GM12878 (cell line): ENCODE data around the gene FUBP3.

Experiments used
- FOXM1 ChIP-seq: IDR thresholded peaks from 2 replicates; pipeline ENCODE4 v1.6.1; 2012; ENCODE audit warnings: low read depth, mild to moderate bottlenecking, inconsistent platforms, low read length, moderate library complexity
- JUNB ChIP-seq: IDR thresholded peaks from 2 replicates; pipeline ENCODE4 v1.6.1; 2016; ENCODE audit warnings: antibody characterized with exemption, mild to moderate bottlenecking
- SPI1 ChIP-seq: IDR thresholded peaks from 2 replicates; pipeline ENCODE4 v1.6.1; 2011; ENCODE audit warnings: low read depth, mild to moderate bottlenecking, low read length, moderate library complexity, borderline replicate concordance; ENCODE audit not compliant: insufficient read depth
- TCF7 ChIP-seq: IDR thresholded peaks from 2 replicates; pipeline ENCODE4 v1.6.1; 2014; ENCODE audit warnings: antibody characterized with exemption, borderline replicate concordance
- ZBTB11 ChIP-seq: fragments of 450-650 bp; formaldehyde crosslinking; IDR thresholded peaks from 2 replicates; pipeline ENCODE4 v1.5.0; 2022; ENCODE audit warnings: mild to moderate bottlenecking, missing genetic modification characterization
- ZNF274 ChIP-seq: IDR thresholded peaks from one replicate; pipeline ENCODE4 v1.8.0; 2011; ENCODE audit not compliant: insufficient read length, insufficient read depth
- ZZZ3 ChIP-seq: IDR thresholded peaks from 2 replicates; pipeline ENCODE4 v1.6.1; 2011; ENCODE audit warnings: low read depth; ENCODE audit not compliant: control insufficient read depth, insufficient read length
- TF ChIP-seq, protein P1 (sequence below), 3 experiments: IDR thresholded peaks in 2 of 3; conservative IDR thresholded peaks in 1 of 3; 2 replicates each; pipeline ENCODE4 v1.5.1; 2011; ENCODE audit warnings: low read depth in 3 of 3, low read length in 3 of 3, mild to moderate bottlenecking in 3 of 3, control low read depth in 2 of 3, moderate library complexity in 2 of 3, inconsistent platforms in 1 of 3, mixed read lengths in 1 of 3; ENCODE audit not compliant: control insufficient read depth in 2 of 3, insufficient read depth in 1 of 3; ENCODE audit errors: extremely low read depth in 1 of 3
- TF ChIP-seq, protein P2 (sequence below): IDR thresholded peaks from 2 replicates; pipeline ENCODE4 v1.6.1; 2011; ENCODE audit warnings: low read depth, mild to moderate bottlenecking, low read length, moderate library complexity, borderline replicate concordance; ENCODE audit errors: extremely low read depth

DNA sequence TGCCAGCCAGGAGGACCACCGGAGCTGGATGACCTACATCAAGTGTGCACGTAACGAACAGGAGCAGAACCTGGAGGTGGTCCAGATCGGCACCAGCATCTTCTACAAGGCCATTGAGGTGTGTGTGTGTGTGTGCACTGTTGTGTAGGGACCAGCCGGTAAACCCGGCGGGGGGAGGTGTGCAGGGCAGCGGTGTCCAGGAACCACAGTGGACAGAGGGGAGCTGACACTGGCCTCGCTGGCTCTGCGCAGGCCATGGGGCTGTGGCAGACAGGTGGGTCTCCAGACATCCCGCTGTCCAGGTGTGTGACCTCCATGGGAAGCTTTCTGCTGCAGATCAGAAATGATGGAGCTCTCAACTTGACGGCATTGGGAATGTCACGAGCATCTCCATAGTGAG, 88.8 kb downstream of the FUBP3 start:
- TF ChIP-seq ZNF274 (no peak), JUNB (no peak), FOXM1 (no peak), ZZZ3 (no peak), ZBTB11 (CRISPR knock-in tag) (no peak), SPI1 (no peak), TCF7 (no peak)
- TF ChIP-seq, protein P1, sequence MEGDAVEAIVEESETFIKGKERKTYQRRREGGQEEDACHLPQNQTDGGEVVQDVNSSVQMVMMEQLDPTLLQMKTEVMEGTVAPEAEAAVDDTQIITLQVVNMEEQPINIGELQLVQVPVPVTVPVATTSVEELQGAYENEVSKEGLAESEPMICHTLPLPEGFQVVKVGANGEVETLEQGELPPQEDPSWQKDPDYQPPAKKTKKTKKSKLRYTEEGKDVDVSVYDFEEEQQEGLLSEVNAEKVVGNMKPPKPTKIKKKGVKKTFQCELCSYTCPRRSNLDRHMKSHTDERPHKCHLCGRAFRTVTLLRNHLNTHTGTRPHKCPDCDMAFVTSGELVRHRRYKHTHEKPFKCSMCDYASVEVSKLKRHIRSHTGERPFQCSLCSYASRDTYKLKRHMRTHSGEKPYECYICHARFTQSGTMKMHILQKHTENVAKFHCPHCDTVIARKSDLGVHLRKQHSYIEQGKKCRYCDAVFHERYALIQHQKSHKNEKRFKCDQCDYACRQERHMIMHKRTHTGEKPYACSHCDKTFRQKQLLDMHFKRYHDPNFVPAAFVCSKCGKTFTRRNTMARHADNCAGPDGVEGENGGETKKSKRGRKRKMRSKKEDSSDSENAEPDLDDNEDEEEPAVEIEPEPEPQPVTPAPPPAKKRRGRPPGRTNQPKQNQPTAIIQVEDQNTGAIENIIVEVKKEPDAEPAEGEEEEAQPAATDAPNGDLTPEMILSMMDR (IDR thresholded peaks at IDR 0.05 in 2 of 3, conservative IDR thresholded peaks at IDR 0.05 in 1 of 3; ENCODE audit: control insufficient read depth in 2 of 3, extremely low read depth in 1 of 3, insufficient read depth in 1 of 3, low read depth in 3 of 3, low read length in 3 of 3): no peak
- TF ChIP-seq, protein P2, sequence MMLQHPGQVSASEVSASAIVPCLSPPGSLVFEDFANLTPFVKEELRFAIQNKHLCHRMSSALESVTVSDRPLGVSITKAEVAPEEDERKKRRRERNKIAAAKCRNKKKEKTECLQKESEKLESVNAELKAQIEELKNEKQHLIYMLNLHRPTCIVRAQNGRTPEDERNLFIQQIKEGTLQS: no peak
